Measurements from ENCODE around the gene NOP14.

The NOP14 gene

GRCh38 chr4:2914256-2915126, 48.7 kb downstream of the NOP14 start:
- DNase-seq (ENCODE audit: low read depth): no peak

- DNase-seq (ENCODE audit: low read depth): no peak
Measured at GRCh38 chr4:2913168-2913567, 50.0 kb downstream of the NOP14 start.

GRCh38 chr4:2911868-2912267, 51.3 kb downstream of the NOP14 start:
- no peak for DNase-seq (ENCODE audit: low read depth)

DNA sequence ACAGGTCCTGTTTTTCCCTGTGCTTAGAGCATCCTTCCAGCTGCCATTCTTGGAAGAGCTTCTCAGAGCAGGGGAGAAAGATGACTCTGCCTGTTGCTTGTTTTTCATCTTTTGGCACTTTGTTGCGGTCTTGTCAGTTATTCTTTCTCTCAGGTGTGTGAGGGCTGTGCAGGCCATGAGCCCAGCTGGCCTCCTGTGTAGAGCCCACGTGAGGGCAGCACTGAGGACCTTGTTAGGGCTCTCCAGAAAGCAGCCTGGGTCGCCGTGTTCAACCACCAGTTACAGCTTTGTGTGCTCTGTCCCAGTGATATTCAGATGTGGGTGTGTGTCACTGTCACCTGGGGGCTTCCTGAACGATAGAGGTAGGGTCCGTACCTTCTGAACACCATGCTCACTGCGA, 52.8 kb downstream of the NOP14 start:
- no peak for DNase-seq (ENCODE audit: low read depth)

DNA sequence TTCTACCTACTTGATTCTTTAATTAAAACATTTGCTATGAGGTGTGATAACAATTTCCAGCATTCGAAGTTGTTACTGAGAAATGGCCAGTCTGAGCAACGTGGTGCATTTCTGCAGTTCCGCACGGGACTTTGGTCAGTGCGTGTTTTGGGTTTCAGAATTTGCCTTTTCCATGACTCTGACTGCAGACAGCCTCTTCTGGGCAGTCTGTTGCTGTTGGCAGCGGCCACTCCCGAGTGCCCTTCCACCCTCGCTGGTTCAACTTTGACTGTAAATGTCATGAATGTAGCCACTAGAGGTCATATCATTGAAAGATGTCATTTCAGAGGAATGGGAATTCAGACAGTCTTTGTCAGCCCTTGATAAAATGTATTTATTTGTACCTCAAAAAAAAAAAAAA, 53.6 kb downstream of the NOP14 start:
- no peak for DNase-seq (ENCODE audit: low read depth)

DNA sequence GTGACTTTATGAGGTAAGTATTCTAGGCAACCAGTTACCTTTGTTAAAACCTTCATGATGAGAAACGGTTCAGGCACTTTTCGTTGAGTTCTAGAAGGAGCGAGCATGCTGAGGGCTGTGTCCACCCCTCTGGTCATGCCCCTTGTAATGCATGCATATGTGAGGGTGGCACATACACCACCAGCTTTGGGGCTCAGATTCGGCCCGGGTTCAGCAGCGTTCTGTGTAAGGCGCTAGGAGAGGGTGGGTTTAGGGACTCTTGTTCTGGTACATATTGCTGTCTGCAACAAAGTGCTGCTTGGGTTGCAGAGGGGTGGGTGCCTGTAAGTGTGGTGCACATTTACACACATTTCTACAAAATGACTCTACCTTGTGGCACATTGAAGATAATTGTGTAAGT, 54.5 kb downstream of the NOP14 start:
- DNase-seq (ENCODE audit: low read depth): no peak

DNA sequence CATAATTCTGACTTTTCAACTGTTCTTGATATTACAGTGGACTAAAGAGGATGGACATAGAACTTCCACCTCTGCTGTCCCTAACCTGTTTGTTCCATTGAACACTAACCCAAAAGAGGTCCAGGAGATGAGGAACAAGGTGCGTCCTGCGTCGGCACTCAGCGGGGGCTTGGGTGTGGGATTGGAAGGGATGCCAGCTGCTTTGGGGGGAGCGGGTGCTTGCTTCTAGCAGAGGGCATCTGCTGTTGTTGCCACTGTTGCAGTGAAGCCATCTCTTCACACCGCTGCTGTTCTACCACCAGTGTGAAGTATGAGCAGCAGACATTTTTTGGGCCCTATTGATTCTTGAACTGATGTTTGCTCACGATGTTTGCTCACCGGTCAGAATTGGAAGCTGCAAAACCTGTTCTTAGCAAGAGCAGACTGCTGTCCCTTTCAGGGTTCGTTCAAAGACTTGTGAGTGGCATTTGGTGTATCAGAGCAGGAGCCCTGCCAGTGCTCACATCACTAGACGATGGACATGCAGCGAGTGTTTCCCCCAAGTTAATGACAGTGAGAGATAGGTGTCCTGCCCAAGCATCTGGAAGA, 55.4 kb downstream of the NOP14 start:
- no peak for DNase-seq (ENCODE audit: low read depth)

GRCh38 chr4:2907226-2907625, 56.0 kb downstream of the NOP14 start:
- DNase-seq (ENCODE audit: low read depth): no peak

DNA sequence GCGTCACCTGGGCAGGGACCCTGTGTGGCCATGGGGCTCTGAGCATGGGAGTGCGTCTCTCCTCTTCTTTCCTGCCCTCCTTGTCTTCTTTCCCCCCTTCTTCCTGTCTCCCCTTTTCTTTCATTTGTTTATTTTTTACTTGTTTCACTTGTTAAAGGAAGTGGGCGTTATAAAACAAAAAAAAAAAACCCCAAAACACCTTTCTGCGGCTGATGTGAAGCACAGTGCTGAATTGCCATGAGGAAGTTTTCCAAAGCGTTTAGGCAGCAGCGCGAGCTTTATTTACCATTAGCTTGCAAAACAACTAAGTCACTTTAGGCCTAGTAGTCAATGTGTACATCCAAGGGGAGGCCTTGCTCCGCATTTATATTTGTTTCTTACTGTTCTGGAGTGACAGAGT, 57.0 kb downstream of the NOP14 start:
- DNase-seq (ENCODE audit: low read depth): no peak

DNA sequence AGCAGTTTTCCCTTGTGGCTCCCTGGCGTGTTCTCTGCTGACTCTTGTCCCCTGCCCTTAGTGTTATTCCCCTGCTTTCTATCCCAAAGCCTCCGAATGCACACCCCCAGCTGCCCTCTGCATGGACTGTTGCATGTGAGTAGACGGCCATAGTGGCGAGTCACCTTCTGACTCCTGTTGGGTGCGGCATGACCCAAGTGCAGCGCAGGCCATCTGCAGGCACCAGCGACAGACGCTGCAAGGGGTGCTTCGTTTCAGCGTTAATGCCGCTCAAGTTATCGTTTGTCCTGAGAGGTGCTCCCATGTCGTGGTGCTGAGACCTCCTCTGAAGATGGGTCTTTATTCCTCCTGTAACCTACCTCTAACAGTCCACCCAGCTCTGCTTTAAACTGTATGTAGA, 57.7 kb downstream of the NOP14 start:
- no peak for DNase-seq (ENCODE audit: low read depth)

GRCh38 chr4:2902126-2902525, 61.1 kb downstream of the NOP14 start:
- DNase-seq (ENCODE audit: low read depth): no peak

GRCh38 chr4:2901186-2901585, 62.0 kb downstream of the NOP14 start:
- no peak for DNase-seq (ENCODE audit: low read depth)

GRCh38 chr4:2900741-2901140, 62.5 kb downstream of the NOP14 start:
- DNase-seq (ENCODE audit: low read depth): no peak

GRCh38 chr4:2898001-2898400, 65.2 kb downstream of the NOP14 start:
- no peak for DNase-seq (ENCODE audit: low read depth)

GRCh38 chr4:2893772-2894171, 69.4 kb downstream of the NOP14 start:
- no peak for DNase-seq (ENCODE audit: low read depth)

DNA sequence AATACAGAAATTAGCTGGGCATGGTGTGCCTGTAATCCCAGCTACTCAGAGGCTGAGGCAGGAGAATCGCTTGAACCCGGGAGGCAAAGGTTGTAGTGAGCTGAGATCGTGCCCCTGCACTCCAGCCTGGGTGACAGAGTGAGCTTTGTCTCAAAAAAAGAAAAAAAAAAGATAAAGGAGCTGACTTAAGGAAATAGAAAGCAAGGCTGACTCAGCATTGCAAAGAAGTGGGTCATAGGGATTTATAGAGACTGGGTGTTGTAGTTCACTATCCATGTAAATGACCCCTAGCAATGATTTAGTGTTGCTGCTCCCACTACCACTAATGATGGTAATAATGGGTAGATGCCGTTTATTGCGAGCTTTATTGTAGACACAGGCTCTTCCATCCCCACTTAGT, 71.9 kb downstream of the NOP14 start:
- no peak for DNase-seq (ENCODE audit: low read depth)

DNA sequence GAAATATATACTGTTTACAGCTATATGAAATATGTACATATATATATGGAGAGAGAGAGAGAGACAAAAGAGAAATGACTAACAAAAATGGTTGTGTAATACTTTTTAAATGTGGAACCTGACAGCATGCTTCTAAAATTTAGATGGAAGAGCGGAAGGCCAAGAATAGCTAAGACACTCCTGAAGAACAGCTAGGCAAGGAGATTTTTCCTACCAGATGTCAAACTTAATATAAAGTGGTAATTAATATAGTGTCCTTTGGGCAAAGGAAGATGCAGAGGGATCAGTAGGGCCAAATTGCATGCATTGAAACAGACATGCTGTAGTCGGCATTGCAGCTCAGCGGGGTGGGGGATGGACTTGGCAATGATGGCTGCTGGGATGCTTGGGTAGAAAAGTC, 74.3 kb downstream of the NOP14 start:
- no peak for DNase-seq (ENCODE audit: low read depth)

All from activated T-helper 9 cell treated with anti-CD3 and anti-CD28 coated beads, Interleukin-2, amount 50 U/mL, for 16 hours (primary cell).